HG02870 (cell line): ENCODE data around the gene RPRD2.

Source experiments
- ATAC-seq: cut with Tn5 transposase; IDR thresholded peaks from one replicate; pipeline ENCODE4 v1.9.1; 2021; ENCODE audit warnings: mild to moderate bottlenecking, moderate library complexity; ENCODE audit not compliant: unreplicated experiment

RPRD2 gene

GRCh38 chr1:150469291-150469690 lies 105.3 kb downstream of the RPRD2 start:
- no peak for ATAC-seq

DNA sequence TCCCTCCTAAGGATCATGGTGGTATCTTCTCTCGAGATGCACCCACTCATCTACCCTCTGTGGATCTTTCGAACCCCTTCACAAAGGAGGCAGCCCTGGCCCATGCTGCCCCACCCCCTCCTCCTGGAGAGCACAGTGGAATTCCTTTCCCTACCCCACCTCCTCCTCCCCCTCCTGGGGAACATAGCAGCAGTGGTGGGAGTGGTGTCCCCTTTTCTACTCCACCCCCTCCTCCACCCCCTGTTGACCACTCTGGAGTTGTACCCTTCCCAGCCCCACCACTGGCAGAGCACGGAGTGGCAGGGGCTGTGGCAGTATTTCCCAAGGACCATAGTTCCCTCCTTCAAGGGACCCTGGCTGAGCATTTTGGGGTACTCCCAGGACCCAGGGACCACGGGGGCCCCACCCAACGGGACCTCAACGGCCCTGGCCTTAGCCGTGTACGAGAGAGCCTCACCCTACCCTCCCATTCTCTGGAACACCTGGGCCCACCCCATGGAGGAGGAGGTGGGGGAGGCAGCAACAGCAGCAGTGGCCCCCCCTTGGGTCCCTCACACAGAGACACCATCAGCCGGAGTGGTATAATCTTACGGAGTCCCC lies 108.8 kb downstream of the RPRD2 start:
- no peak for ATAC-seq

GRCh38 chr1:150473659-150474058 lies 109.7 kb downstream of the RPRD2 start:
- ATAC-seq: no peak

GRCh38 chr1:150474869-150475268 lies 110.9 kb downstream of the RPRD2 start:
- no peak for ATAC-seq

DNA sequence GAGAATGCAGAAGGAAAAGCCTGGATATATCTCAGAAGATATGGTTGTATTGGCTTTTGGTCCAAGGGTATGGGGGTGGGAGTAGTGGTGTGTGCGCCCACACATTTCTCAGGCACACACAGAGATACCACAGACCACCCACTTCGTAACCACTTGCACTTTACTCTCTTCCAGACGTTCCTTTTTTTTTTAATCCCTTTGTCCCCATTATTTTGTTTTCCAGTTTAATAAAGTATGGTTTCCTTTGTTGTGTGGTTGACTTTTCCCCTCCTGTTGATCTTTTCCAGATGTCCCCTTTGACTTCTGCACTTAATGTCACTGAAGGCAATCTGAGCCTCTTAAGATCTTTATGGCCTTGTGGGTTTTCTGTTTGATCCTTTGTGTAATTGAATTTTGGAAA lies 112.8 kb downstream of the RPRD2 start:
- ATAC-seq: no peak

DNA sequence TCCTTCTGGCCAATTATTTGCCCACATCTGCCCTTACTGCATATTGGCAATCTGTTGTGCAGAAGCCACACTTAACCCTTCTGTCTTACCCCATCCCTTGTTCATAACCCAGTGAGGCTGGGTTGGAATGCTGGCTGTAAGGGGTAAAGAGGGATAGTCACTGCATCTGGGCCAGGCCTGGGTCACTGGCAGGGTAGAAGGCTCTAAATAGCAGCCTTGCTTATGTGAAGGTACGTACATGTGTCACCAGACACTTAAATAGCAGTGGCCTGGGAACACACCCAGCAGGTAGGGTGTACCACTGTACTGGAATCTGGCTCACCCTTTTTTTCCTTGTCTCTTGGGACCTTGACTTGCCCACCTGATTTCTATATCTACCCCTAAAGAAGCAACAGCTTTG lies 113.4 kb downstream of the RPRD2 start:
- ATAC-seq: no peak

DNA sequence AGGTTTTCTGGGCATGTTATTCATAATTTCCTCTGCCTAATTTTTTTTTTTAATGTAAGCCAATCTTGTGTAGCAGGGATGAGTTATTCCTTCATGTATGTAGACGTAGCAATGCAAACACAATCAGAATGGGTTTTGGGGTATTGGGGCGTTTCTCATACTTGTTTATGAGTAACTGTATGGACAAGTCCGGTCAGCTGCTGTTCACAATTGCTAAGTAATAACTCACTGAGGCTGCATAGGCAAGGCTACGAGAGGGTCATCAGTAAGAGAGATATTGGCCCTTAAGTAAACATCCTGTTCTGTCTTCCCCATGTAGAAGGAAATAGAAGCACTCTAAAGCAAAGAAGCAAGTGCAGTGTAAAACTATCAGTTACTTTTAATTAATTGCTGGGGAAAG lies 113.8 kb downstream of the RPRD2 start:
- ATAC-seq: no peak

DNA sequence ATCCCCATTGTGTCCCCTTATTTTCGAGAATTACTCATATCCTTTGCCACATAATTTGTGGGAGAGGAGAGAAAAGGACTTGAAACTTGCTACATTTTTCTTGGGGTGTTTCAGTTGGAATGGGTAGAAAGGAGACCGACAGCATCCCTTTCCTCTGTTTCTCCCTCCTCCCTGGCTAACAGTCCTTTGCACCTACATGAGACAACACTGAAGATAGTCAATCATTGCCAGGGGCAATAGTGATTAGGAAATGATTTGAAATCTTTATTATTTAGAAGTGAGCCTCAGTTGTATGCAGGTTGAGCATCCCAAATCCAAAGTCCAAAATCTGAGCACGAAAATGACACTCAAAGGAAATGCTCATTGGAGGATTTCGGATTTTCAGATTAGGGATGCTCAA lies 115.4 kb downstream of the RPRD2 start:
- no peak for ATAC-seq

GRCh38 chr1:150479927-150480352 lies 116.0 kb downstream of the RPRD2 start:
- no peak for ATAC-seq

GRCh38 chr1:150484431-150484830 lies 120.5 kb downstream of the RPRD2 start:
- ATAC-seq: no peak

DNA sequence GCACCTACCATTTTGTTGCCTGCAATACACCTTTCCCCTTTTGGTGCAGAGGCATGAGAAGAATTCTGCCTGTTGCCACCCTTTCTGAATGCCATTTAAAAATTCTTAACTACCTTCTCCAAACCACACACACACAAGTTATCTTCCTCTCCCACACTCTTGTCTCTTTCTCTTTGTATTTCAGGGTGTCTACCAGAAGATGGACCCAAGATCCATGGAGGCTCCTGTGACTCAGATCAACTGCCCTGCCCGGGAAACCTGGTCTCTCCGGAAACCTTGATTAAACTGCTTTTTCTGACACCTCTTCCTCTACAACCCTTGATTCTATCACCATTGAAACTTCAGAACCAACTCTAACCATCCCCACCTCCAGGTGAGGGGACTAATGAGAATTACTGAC lies 120.9 kb downstream of the RPRD2 start:
- no peak for ATAC-seq

GRCh38 chr1:150486966-150487762 lies 123.2 kb downstream of the RPRD2 start, which contains the start of gene TARS2:
Gene TARS2 (plus strand): TSS chr1:150487419. CDS start chr1:150487451, 32 bp downstream.
- peak; percentile 99 for ATAC-seq

DNA sequence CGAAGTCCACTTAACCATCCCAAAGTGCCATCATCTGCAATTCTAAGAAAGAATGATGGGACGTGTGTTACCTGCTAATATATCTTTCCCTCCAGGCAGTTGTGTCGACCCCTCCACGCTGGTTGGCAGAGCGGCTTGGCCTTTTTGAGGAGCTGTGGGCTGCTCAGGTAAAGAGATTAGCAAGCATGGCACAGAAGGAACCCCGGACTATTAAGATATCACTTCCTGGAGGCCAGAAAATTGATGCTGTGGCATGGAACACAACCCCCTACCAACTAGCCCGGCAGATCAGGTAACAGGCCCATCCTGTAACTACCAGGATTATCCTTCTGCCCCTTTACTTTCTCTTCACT lies 123.8 kb downstream of the RPRD2 start:
- ATAC-seq: no peak

GRCh38 chr1:150493175-150493574 lies 129.2 kb downstream of the RPRD2 start:
- ATAC-seq: no peak

- ATAC-seq: no peak
Measured at GRCh38 chr1:150498342-150498741, 134.4 kb downstream of the RPRD2 start.

DNA sequence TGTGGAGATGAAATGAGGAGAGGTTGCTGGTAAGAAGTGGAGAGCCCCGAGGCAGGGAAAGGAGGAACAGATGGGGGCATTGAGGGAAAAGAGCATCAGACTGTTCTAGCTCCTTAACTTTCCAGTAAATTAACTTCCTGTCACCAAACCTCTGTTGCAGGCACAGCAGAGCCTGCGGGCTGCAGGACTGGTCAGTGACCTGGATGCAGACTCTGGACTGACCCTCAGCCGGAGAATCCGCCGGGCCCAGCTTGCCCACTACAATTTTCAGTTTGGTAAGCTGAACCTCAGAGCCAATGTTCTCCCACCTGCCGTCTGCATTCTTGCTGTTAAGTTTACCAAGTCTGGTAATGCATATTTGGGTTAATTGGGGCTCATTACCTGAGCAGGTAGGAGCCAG lies 141.5 kb downstream of the RPRD2 start:
- ATAC-seq: no peak

- no peak for ATAC-seq
Measured at GRCh38 chr1:150507912-150508864, 144.2 kb downstream of the RPRD2 start, which contains the start of gene ECM1. Gene ECM1 (plus strand): TSS chr1:150508109. CDS start chr1:150508210, 101 bp downstream.

- ATAC-seq: no peak
Measured at GRCh38 chr1:150508982-150509381, 145.0 kb downstream of the RPRD2 start.

DNA sequence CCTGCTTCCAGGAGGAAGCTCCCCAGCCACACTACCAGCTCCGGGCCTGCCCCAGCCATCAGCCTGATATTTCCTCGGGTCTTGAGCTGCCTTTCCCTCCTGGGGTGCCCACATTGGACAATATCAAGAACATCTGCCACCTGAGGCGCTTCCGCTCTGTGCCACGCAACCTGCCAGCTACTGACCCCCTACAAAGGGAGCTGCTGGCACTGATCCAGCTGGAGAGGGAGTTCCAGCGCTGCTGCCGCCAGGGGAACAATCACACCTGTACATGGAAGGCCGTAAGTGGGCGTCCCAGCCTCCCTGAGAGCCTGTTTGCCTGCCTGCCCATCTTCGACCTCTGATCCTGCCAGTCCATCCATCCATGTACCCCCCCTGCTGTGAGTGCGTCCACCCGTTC lies 147.6 kb downstream of the RPRD2 start:
- ATAC-seq: no peak

- ATAC-seq: no peak
Measured at GRCh38 chr1:150511985-150512660, 148.2 kb downstream of the RPRD2 start.

GRCh38 chr1:150512846-150513245 lies 148.9 kb downstream of the RPRD2 start:
- no peak for ATAC-seq
